B cell (primary cell): ENCODE data around the gene CUZD1.

Experiments
- CTCF ChIP-seq: fragments of 200-600 bp; IDR thresholded peaks from one replicate; pipeline ENCODE4 v1.8.0; 2022; ENCODE audit warnings: antibody characterized with exemption, mild to moderate bottlenecking
- EZH2 ChIP-seq: IDR thresholded peaks from 2 replicates; pipeline ENCODE4 v1.6.1; 2012; ENCODE audit warnings: borderline replicate concordance, low read depth, mild to moderate bottlenecking, moderate library complexity, low read length; ENCODE audit not compliant: insufficient read depth, poor library complexity, severe bottlenecking

DNA sequence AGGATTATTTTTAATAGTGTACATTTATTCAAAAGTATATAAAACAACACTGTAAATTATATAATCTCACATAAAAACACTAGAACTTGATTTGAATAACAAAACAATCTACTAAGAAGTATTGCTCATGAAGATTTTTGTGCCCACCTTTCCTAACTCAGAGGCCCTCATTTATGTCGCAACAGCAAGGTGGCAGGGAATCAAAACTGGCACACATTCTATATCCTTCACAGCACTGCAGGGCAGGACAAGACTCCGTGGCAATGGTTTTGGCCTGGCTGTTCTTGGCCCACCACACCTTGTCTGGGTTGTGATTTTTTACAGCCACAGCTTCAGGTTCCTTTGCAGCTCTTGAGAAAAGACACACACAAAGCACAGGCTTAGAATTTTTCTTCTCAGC lies 3.4 kb upstream of the CUZD1 start:
- no peak for TF ChIP-seq CTCF
- TF ChIP-seq EZH2: no peak
